Kidney epithelial cell (primary cell): ENCODE results near the gene EGFLAM. TPM values are rescaled to one million over a fixed set of nuclear protein-coding genes. Genes with fewer than 3 reads are reported as not detected.

ENCODE experiments used
- DNase-seq: peaks from one replicate; pipeline ENCODE4 v3.0.0-alpha.2; 2010; ENCODE audit warnings: low read depth
- H3K27me3 ChIP-seq: 2 replicates; pipeline ENCODE4 v1.6.0; 2011; ENCODE audit warnings: low read length; ENCODE audit not compliant: control insufficient read depth, insufficient read depth
- H3K36me3 ChIP-seq: 2 replicates; pipeline ENCODE4 v1.5.1; 2011; ENCODE audit warnings: low read length; ENCODE audit not compliant: control insufficient read depth, insufficient read depth
- H3K4me3 ChIP-seq: 2 replicates; pipeline ENCODE4 v1.5.1; 2011; ENCODE audit warnings: low read depth, mild to moderate bottlenecking, control low read depth, low read length
- CTCF ChIP-seq: IDR thresholded peaks from 2 replicates; pipeline ENCODE4 v1.5.1; 2011; ENCODE audit warnings: mild to moderate bottlenecking, moderate library complexity, low read length, control low read depth, inconsistent platforms; ENCODE audit not compliant: insufficient read depth, poor library complexity, severe bottlenecking
- total RNA-seq: library from RNA; depleted of rRNA; stranded (reverse); fragments of >200 nt; gene quantifications from 2 replicates; pipeline ENCODE4 v1.2.3, GENCODE V29; 2015

EGFLAM gene
- total RNA-seq, 1 donor from 2014 or later, result 3.5 TPM

- Histone ChIP-seq H3K4me3 (no peak overlapping the region), H3K36me3 (no peaks in the 10 kb centered on the region), H3K27me3 (no peaks in the 10 kb centered on the region)
- no peak for TF ChIP-seq CTCF
- no peak for DNase-seq
These were observed 190.4 kb downstream of the EGFLAM start for GRCh38 chr5:38448568-38449350.

GRCh38 chr5:38450627-38451026 is 192.3 kb downstream of the EGFLAM start:
- no peak for TF ChIP-seq CTCF
- DNase-seq, result no peak
- no peaks in the 10 kb centered on the region for H3K27me3 ChIP-seq
- H3K4me3 ChIP-seq, result no peak overlapping the region
- H3K36me3 ChIP-seq, result no peaks in the 10 kb centered on the region

GRCh38 chr5:38451074-38451725 is 192.8 kb downstream of the EGFLAM start:
- Histone ChIP-seq H3K4me3 (no peak overlapping the region), H3K27me3 (no peaks in the 10 kb centered on the region), H3K36me3 (no peaks in the 10 kb centered on the region)
- TF ChIP-seq CTCF, result no peak
- DNase-seq, result no peak

- no peak for DNase-seq
- TF ChIP-seq CTCF, result no peak
These were observed 193.8 kb downstream of the EGFLAM start for GRCh38 chr5:38452201-38452600.

GRCh38 chr5:38453506-38453905 is 195.1 kb downstream of the EGFLAM start:
- Histone ChIP-seq H3K27me3 (no peaks in the 10 kb centered on the region), H3K36me3 (no peaks in the 10 kb centered on the region), H3K4me3 (no peak overlapping the region)
- no peak for TF ChIP-seq CTCF
- no peak for DNase-seq

More at GRCh38 chr5:38452201-38452600, 193.8 kb downstream of the EGFLAM start:
- Histone ChIP-seq H3K27me3 (no peaks in the 10 kb centered on the region), H3K36me3 (no peaks in the 10 kb centered on the region), H3K4me3 (no peak overlapping the region)
